GM12878 (cell line): Measurements from ENCODE around the gene USP54.

ENCODE experiments used
- BHLHE40 ChIP-seq, 2 experiments: fragments of 450-650 bp in 1 of 2; IDR thresholded peaks; 2 replicates each; pipeline ENCODE4 v1.6.1; 2011 to 2017; ENCODE audit warnings: low read depth in 2 of 2, borderline replicate concordance in 1 of 2, improper control_type of control experiment in 1 of 2, low read length in 1 of 2, mild to moderate bottlenecking in 1 of 2
- EP300 ChIP-seq, 2 experiments: fragments of 150-350 bp in 1 of 2; IDR thresholded peaks; 2 replicates each; pipeline ENCODE4 v1.6.1; 2011 to 2012; ENCODE audit warnings: low read depth in 2 of 2, low read length in 2 of 2, borderline replicate concordance in 1 of 2, improper control_type of control experiment in 1 of 2, inconsistent platforms in 1 of 2; ENCODE audit not compliant: control insufficient read depth in 1 of 2
- EZH2 ChIP-seq: IDR thresholded peaks from 2 replicates; pipeline ENCODE4 v1.6.1; 2012; ENCODE audit warnings: low read depth, mild to moderate bottlenecking, control low read depth, inconsistent platforms, low read length, borderline replicate concordance; ENCODE audit not compliant: control insufficient read depth
- FOXK2 ChIP-seq: fragments of 450-650 bp; IDR thresholded peaks from 2 replicates; pipeline ENCODE4 v1.6.1; 2017; ENCODE audit warnings: mild to moderate bottlenecking, moderate library complexity
- HDGF ChIP-seq: fragments of 450-650 bp; IDR thresholded peaks from 2 replicates; pipeline ENCODE4 v1.6.1; 2016; ENCODE audit warnings: antibody characterized with exemption
- JUND ChIP-seq: IDR thresholded peaks from 2 replicates; pipeline ENCODE4 v1.6.1; 2012; ENCODE audit warnings: low read depth, mild to moderate bottlenecking, low read length, improper control_type of control experiment, moderate library complexity
- NFYB ChIP-seq: IDR thresholded peaks from 2 replicates; pipeline ENCODE4 v1.6.1; 2011; ENCODE audit warnings: low read depth, mild to moderate bottlenecking, low read length, improper control_type of control experiment, moderate library complexity; ENCODE audit not compliant: insufficient read depth
- SIN3A ChIP-seq: IDR thresholded peaks from 2 replicates; pipeline ENCODE4 v1.6.1; 2012; ENCODE audit warnings: low read depth, low read length, improper control_type of control experiment
- SMAD5 ChIP-seq: IDR thresholded peaks from 2 replicates; pipeline ENCODE4 v1.6.1; 2016; ENCODE audit warnings: antibody characterized with exemption, low read depth
- TF ChIP-seq, protein P1 (sequence below): IDR thresholded peaks from 2 replicates; pipeline ENCODE4 v1.6.1; 2012; ENCODE audit warnings: low read depth, low read length, improper control_type of control experiment
- TF ChIP-seq, protein P2 (sequence below): IDR thresholded peaks from 2 replicates; pipeline ENCODE4 v1.6.1; 2011; ENCODE audit warnings: low read depth, low read length, improper control_type of control experiment, borderline replicate concordance
- TF ChIP-seq, protein P3 (sequence below): IDR thresholded peaks from 2 replicates; pipeline ENCODE4 v1.6.1; 2012; ENCODE audit warnings: low read length, inconsistent platforms
- TF ChIP-seq, protein P4 (sequence below), 3 experiments: IDR thresholded peaks in 2 of 3; conservative IDR thresholded peaks in 1 of 3; 2 replicates each; pipeline ENCODE4 v1.5.1; 2011; ENCODE audit warnings: low read depth in 3 of 3, low read length in 3 of 3, mild to moderate bottlenecking in 3 of 3, control low read depth in 2 of 3, moderate library complexity in 2 of 3, inconsistent platforms in 1 of 3, mixed read lengths in 1 of 3; ENCODE audit not compliant: control insufficient read depth in 2 of 3, insufficient read depth in 1 of 3; ENCODE audit errors: extremely low read depth in 1 of 3
- TF ChIP-seq, protein P5 (sequence below): IDR thresholded peaks from 2 replicates; pipeline ENCODE4 v1.6.1; 2011; ENCODE audit warnings: low read depth, mild to moderate bottlenecking, low read length, moderate library complexity, borderline replicate concordance; ENCODE audit errors: extremely low read depth

DNA sequence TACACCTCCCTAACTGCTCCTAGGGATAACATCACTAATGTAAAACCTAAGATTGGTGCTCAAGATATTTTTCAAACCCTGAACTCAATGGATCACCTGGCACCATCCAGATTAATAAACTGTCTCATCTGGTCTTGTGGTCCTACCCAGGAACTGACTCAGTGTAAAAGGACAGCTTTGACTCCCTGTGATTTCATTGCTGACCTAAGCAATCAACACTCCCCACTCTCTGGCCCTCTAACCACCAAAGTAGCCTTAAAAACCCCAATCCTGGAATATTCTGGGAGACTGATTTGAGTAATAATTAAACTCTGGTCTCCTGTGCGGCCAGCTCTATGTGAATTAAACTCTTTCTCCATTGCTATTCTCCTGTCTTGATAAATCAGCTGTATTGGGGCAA, 6.2 kb upstream of the USP54 start:
- no peak for TF ChIP-seq HDGF
- TF ChIP-seq, protein P1, sequence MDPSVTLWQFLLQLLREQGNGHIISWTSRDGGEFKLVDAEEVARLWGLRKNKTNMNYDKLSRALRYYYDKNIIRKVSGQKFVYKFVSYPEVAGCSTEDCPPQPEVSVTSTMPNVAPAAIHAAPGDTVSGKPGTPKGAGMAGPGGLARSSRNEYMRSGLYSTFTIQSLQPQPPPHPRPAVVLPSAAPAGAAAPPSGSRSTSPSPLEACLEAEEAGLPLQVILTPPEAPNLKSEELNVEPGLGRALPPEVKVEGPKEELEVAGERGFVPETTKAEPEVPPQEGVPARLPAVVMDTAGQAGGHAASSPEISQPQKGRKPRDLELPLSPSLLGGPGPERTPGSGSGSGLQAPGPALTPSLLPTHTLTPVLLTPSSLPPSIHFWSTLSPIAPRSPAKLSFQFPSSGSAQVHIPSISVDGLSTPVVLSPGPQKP = no peak
- TF ChIP-seq FOXK2 = no peak
- no peak for TF ChIP-seq NFYB
- TF ChIP-seq JUND = no peak
- TF ChIP-seq, protein P2, sequence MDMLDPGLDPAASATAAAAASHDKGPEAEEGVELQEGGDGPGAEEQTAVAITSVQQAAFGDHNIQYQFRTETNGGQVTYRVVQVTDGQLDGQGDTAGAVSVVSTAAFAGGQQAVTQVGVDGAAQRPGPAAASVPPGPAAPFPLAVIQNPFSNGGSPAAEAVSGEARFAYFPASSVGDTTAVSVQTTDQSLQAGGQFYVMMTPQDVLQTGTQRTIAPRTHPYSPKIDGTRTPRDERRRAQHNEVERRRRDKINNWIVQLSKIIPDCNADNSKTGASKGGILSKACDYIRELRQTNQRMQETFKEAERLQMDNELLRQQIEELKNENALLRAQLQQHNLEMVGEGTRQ = no peak
- no peak for TF ChIP-seq BHLHE40 (IDR thresholded peaks at IDR 0.05; ENCODE audit: borderline replicate concordance in 1 of 2, low read depth in 2 of 2, low read length in 1 of 2)
- TF ChIP-seq EZH2 = no peak
- TF ChIP-seq SIN3A = no peak
- no peak for TF ChIP-seq EP300 (IDR thresholded peaks at IDR 0.05; ENCODE audit: borderline replicate concordance in 1 of 2, control insufficient read depth in 1 of 2, low read depth in 2 of 2, low read length in 2 of 2)
- TF ChIP-seq, protein P3, sequence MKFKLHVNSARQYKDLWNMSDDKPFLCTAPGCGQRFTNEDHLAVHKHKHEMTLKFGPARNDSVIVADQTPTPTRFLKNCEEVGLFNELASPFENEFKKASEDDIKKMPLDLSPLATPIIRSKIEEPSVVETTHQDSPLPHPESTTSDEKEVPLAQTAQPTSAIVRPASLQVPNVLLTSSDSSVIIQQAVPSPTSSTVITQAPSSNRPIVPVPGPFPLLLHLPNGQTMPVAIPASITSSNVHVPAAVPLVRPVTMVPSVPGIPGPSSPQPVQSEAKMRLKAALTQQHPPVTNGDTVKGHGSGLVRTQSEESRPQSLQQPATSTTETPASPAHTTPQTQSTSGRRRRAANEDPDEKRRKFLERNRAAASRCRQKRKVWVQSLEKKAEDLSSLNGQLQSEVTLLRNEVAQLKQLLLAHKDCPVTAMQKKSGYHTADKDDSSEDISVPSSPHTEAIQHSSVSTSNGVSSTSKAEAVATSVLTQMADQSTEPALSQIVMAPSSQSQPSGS = no peak
- TF ChIP-seq, protein P4, sequence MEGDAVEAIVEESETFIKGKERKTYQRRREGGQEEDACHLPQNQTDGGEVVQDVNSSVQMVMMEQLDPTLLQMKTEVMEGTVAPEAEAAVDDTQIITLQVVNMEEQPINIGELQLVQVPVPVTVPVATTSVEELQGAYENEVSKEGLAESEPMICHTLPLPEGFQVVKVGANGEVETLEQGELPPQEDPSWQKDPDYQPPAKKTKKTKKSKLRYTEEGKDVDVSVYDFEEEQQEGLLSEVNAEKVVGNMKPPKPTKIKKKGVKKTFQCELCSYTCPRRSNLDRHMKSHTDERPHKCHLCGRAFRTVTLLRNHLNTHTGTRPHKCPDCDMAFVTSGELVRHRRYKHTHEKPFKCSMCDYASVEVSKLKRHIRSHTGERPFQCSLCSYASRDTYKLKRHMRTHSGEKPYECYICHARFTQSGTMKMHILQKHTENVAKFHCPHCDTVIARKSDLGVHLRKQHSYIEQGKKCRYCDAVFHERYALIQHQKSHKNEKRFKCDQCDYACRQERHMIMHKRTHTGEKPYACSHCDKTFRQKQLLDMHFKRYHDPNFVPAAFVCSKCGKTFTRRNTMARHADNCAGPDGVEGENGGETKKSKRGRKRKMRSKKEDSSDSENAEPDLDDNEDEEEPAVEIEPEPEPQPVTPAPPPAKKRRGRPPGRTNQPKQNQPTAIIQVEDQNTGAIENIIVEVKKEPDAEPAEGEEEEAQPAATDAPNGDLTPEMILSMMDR (IDR thresholded peaks at IDR 0.05 in 2 of 3, conservative IDR thresholded peaks at IDR 0.05 in 1 of 3; ENCODE audit: control insufficient read depth in 2 of 3, extremely low read depth in 1 of 3, insufficient read depth in 1 of 3, low read depth in 3 of 3, low read length in 3 of 3) = no peak
- TF ChIP-seq, protein P5, sequence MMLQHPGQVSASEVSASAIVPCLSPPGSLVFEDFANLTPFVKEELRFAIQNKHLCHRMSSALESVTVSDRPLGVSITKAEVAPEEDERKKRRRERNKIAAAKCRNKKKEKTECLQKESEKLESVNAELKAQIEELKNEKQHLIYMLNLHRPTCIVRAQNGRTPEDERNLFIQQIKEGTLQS = no peak
- no peak for TF ChIP-seq SMAD5
